ENCODE data around the gene MTOR. TPM values are rescaled to one million over a fixed set of nuclear protein-coding genes. Genes with fewer than 3 reads are reported as not detected.
"Not testable (repeated sequence)": the region's sequence is repeated elsewhere in the genome, so short reads cannot be mapped to it uniquely, and the experiment has no call there.

Gene MTOR
- polyA plus RNA-seq, 1 experiment: 27.7 TPM

- no peaks in the 10 kb centered on the region for H3K9me3 ChIP-seq (ENCODE audit: control insufficient read depth, insufficient read depth, low read length)
- POLR2A ChIA-PET: interaction anchor here (0.5 kb wide), 1 partner anchor 13 kb away, joined by 3 read pairs; no protein-coding TSS in a partner anchor
- CTCF ChIA-PET: interaction anchor here (1.4 kb wide), 1 partner anchor 16 kb away, joined by 4 read pairs; no protein-coding TSS in a partner anchor
- TF ChIP-seq CTCF (IDR thresholded peaks at IDR 0.05; ENCODE audit: low read depth, low read length): no peak
- H3K4me3 ChIP-seq (ENCODE audit: low read depth, low read length): no peak overlapping the region
- DNase-seq (ENCODE audit: low read depth, low spot score): no peak
- H3K27me3 ChIP-seq (ENCODE audit: control insufficient read depth, insufficient read depth, low read length): peaks cover 2% of the 10 kb centered on the region
- no peak overlapping the region for H3K27ac ChIP-seq (ENCODE audit: low read depth, low read length)
Measured at GRCh38 chr1:11302366-11302765, 40.0 kb upstream of the MTOR start.

GRCh38 chr1:11301601-11302000 lies 39.2 kb upstream of the MTOR start:
- no peak overlapping the region for H3K27ac ChIP-seq (ENCODE audit: low read depth, low read length)
- ChIA-PET CTCF (interaction anchor here (1.4 kb wide), 1 partner anchor 15 kb away, joined by 4 read pairs; no protein-coding TSS in a partner anchor), POLR2A (no interaction called here)
- no peak overlapping the region for H3K4me3 ChIP-seq (ENCODE audit: low read depth, low read length)
- H3K9me3 ChIP-seq (ENCODE audit: control insufficient read depth, insufficient read depth, low read length): no peaks in the 10 kb centered on the region
- TF ChIP-seq CTCF (IDR thresholded peaks at IDR 0.05; ENCODE audit: low read depth, low read length): no peak
- DNase-seq (ENCODE audit: low read depth, low spot score): no peak
- peaks cover 2% of the 10 kb centered on the region for H3K27me3 ChIP-seq (ENCODE audit: control insufficient read depth, insufficient read depth, low read length)

- DNase-seq (ENCODE audit: low read depth, low spot score): no peak
- no peak for TF ChIP-seq CTCF (IDR thresholded peaks at IDR 0.05; ENCODE audit: low read depth, low read length)
- H3K9me3 ChIP-seq (ENCODE audit: control insufficient read depth, insufficient read depth, low read length): no peaks in the 10 kb centered on the region
- H3K4me3 ChIP-seq (ENCODE audit: low read depth, low read length): no peak overlapping the region
- POLR2A ChIA-PET: no interaction called here
- CTCF ChIA-PET: no interaction called here
- peak overlapping the region; percentile 11 for H3K27ac ChIP-seq (ENCODE audit: low read depth, low read length)
- H3K27me3 ChIP-seq (ENCODE audit: control insufficient read depth, insufficient read depth, low read length): peaks cover 2% of the 10 kb centered on the region
Measured at GRCh38 chr1:11299225-11299574, 36.8 kb upstream of the MTOR start.

GRCh38 chr1:11298390-11299224 lies 36.3 kb upstream of the MTOR start:
- Histone ChIP-seq H3K27me3 (ENCODE audit: control insufficient read depth, insufficient read depth, low read length) (peaks cover 2% of the 10 kb centered on the region), H3K9me3 (ENCODE audit: control insufficient read depth, insufficient read depth, low read length) (no peaks in the 10 kb centered on the region), H3K4me3 (ENCODE audit: low read depth, low read length) (no peak overlapping the region), H3K27ac (ENCODE audit: low read depth, low read length) (no peak overlapping the region)
- CTCF ChIA-PET: no interaction called here
- POLR2A ChIA-PET: no interaction called here
- no peak for DNase-seq (ENCODE audit: low read depth, low spot score)
- no peak for TF ChIP-seq CTCF (IDR thresholded peaks at IDR 0.05; ENCODE audit: low read depth, low read length)

GRCh38 chr1:11297774-11298173 lies 35.4 kb upstream of the MTOR start:
- POLR2A ChIA-PET; H3K4me3 ChIP-seq (ENCODE audit: low read depth, low read length); DNase-seq (ENCODE audit: low read depth, low spot score); H3K9me3 ChIP-seq (ENCODE audit: control insufficient read depth, insufficient read depth, low read length); H3K27ac ChIP-seq (ENCODE audit: low read depth, low read length); CTCF ChIA-PET; H3K27me3 ChIP-seq (ENCODE audit: control insufficient read depth, insufficient read depth, low read length): not testable (repeated sequence)
